ENCODE data around the gene NFIC.
A peak's percentile ranks its signal among the peaks of the same experiment; 100 is the strongest.
"Not testable (repeated sequence)": the region's sequence is repeated elsewhere in the genome, so short reads cannot be mapped to it uniquely, and the experiment has no call there.

The NFIC gene

GRCh38 chr19:3365836-3366752 lies at the start of gene NFIC:
NFIC (plus strand) TSS chr19:3366583; CDS start chr19:3366637, 54 bp downstream.
- peak; percentile 87 for DNase-seq

- no peak for DNase-seq
Measured at GRCh38 chr19:3316659-3317207, 49.6 kb upstream of the NFIC start.

DNA sequence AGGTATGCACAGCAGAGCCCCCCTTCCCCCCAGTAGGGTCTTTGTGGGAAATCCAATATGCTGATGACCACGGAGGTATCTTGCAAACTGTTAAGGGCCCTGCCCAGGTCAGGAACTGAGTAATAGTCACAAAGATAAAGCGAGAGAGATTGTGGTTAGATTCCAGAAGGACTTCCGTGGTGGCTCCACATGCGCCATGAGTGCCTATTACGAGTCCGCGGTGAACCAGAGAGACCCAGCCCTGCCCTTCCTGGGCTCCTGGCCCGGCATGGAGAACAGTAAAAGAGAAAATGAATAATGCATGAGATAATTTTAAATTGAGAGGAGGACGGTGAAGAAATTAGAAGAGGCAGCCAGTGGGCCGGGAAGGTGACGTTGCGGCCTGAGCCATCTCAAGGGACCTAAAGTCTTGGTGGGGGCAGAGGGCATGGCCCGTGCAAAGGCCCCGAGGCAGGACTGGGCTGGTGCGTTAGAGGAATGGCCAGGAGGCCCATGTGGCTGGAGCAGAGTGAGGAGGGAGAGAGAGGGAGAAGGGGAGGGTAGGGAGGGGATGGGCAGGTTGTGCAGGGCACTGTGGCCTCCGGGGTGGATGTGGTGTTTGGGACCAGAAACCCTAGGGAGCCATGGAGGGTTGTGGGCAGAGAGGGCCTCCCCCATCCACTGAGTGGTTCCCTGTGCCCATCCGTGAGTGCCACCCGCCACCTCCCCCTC lies 46.6 kb upstream of the NFIC start:
- peak; percentile 62 for DNase-seq

- no peak for DNase-seq
Measured at GRCh38 chr19:3320354-3320670, 46.1 kb upstream of the NFIC start.

- DNase-seq: no peak
Measured at GRCh38 chr19:3320853-3321252, 45.5 kb upstream of the NFIC start.

DNA sequence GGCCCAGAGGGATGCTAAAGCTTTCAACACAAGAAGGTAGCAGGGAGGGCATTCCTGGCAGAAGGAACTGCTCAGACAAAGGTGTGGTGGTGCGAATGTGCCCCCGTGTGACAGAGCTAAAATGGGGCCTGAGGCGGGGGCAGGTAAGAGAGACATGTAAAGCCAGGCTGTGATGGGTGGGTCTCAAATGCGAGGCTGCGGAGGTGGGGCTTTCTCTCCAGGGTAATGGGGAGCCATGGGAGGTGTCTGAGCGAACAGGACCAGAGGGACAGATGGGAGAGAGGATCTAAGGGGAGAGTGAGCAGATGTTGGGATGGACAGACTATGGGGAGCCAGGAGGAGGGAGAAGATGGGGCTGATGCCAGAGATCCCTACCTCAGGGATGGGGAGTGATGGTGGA lies 44.7 kb upstream of the NFIC start:
- DNase-seq: no peak

- no peak for DNase-seq
Measured at GRCh38 chr19:3322199-3322978, 44.0 kb upstream of the NFIC start.

GRCh38 chr19:3323026-3323425 lies 43.4 kb upstream of the NFIC start:
- no peak for DNase-seq

GRCh38 chr19:3323658-3324057 lies 42.7 kb upstream of the NFIC start:
- no peak for DNase-seq

DNA sequence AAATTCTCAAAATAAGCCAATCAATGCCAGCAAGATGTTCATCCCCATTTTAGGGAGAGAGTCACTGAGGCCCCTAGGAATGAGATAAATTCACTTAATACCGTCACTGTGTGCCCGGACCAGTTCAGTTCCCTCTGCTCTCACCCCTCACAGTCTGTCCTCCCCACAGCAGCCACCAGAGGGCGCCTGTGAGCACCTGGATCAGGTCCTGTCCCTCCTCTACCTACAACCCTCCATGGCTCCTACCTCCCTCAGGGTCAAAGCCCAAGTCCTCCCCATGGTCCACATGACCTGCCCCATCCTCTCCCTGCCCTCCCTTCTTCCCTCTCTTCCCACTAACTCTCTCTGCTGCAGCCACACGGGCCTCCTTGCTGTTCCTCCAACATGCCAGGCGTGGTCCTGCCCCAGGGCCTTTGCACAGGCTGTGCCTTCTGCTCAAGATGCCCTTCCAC lies 42.0 kb upstream of the NFIC start:
- DNase-seq: no peak

DNA sequence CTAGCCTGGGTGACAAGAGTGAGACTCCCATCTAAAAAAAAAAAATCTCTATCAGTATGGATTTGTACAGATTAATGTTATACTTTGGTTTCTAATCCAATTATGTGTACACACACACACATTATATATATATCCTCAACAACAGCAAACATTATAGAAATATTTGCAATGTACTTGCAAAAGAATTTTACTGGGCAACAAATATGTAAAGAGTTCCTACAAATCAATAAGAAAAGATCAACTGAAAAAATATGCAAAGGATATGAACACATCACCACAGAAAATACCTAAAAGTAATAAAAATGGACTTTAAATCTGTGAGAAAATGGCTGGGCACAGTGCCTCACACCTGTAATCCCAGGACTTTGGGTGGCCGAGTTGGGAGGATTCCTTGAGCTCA lies 40.9 kb upstream of the NFIC start:
- DNase-seq: no peak

GRCh38 chr19:3328743-3329142 lies 37.6 kb upstream of the NFIC start:
- no peak for DNase-seq

- no peak for DNase-seq
Measured at GRCh38 chr19:3330047-3330446, 36.3 kb upstream of the NFIC start.

DNA sequence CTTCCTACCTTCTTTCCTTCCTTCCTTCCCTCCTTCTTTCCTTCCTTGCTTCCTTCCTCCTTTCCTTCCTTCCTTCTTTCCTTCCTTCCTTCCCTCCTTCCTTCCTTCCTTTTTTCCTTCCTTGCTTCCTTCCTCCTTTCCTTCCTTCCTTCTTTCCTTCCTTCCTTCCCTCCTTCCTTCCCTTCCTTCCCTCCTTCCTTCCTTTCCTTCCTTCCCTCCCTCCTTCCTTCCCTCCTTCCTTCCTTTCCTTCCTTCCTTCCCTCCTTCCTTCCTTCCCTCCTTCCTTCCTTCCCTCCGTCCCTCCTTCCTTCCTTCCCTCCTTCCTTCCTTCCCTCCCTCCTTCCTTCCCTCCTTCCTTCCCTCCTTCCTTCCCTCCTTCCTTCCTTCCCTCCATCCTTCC lies 34.2 kb upstream of the NFIC start:
- not testable (repeated sequence) for DNase-seq

DNA sequence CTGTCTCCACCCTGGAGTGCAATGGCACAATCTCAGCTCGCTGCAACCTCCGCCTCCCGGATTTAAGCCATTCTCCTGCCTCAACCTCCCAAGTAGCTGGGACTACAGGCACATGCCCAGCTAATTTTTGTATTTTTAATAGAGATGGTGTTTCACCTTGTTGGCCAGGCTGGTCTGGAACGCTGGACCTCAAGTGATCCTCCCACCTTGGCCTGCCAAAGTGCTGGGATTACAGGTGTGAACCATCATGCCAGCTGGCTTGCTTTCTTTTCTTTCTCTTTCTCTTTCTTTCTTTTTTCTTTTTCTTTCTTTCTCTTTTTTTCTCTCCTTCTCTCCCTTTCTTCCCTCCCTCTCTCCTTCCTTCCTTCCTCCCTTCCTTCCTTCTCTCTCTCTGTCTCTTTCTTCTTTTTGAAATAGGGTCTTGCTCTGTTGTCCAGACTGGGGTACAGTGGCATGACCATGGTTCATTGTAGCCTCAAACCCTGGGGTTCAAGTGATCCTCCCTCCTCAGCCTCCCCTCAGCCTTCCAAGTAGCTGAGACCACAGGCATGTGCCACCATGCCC lies 33.3 kb upstream of the NFIC start:
- no peak for DNase-seq

DNA sequence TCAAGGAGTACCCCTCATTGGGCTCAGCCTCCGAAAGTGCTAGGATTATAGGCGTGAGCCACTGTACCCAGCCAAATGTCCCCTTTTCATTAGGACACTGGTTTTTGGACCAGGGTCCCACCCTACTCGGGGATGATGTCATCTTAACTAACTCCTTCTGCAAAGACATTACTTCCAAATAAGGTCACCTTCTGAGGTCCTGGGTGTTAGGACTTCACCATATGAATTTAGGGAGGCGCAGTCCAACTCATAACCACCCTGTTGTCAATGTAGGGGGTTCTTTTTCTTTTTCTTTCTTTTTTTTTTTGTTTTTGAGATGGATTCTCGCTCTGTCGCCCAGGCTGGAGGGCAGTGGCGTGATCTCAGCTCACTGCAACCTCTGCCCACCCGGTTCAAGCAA lies 32.7 kb upstream of the NFIC start:
- no peak for DNase-seq

- DNase-seq: not testable (repeated sequence)
Measured at GRCh38 chr19:3334749-3335430, 31.5 kb upstream of the NFIC start.

DNA sequence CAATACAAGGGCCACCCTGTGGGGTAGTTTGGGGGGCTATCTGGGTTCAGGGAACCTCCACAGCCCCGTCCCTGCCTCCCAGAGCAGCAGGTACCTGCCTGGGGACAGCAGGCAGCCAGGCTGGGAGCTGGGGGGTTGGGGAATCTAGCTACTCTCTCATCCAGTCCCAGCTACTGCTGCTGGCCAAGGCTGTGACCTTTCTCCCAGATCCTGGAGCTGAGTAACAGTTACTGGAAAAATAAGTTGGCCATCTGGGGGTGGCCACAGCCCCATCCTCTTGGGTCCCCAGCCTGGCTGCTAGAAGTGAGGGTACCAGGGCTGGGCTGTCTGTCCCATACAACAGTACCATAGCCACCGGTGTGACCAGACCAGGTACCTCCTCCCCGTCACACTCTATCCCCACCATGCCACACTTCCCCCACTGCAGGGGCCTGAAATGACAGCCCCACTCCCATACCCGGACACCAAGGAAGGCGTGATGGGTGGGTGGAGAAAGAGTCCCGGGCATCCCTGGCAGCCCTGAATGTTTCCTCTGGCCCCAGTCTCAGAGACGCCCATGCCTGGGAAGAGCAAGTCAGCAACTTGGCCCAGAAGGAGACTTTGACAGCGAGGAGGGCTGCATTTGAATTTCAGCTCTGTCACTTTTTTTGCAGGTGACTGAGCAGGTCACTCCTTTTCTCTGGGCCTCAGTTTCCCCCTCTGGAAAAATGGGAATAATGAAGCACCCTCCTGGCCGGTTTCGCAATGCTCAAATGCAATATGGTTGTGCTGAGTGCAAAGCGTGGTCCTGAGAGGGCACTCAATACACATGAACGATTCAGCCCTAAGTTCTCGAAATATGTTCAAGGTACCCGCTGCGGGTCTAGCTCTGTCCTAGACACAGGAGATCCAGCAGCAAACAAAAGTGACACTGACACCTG lies 30.7 kb upstream of the NFIC start:
- no peak for DNase-seq

DNA sequence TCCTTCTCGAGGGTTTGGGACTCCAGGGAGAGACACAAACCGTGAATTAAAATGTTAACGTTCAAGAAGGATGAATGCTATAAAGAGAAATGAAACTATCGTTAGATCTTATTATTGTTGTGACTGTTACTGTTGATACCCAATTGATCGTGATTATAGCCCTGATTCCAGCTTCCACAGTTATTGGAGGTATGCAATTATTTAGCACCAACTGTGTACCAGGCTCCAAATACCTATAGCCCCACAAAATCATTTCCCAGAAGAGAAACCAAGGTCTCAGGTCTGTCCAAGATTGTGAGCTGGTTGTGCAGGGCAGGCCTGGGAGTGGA lies 30.1 kb upstream of the NFIC start:
- no peak for DNase-seq

DNA sequence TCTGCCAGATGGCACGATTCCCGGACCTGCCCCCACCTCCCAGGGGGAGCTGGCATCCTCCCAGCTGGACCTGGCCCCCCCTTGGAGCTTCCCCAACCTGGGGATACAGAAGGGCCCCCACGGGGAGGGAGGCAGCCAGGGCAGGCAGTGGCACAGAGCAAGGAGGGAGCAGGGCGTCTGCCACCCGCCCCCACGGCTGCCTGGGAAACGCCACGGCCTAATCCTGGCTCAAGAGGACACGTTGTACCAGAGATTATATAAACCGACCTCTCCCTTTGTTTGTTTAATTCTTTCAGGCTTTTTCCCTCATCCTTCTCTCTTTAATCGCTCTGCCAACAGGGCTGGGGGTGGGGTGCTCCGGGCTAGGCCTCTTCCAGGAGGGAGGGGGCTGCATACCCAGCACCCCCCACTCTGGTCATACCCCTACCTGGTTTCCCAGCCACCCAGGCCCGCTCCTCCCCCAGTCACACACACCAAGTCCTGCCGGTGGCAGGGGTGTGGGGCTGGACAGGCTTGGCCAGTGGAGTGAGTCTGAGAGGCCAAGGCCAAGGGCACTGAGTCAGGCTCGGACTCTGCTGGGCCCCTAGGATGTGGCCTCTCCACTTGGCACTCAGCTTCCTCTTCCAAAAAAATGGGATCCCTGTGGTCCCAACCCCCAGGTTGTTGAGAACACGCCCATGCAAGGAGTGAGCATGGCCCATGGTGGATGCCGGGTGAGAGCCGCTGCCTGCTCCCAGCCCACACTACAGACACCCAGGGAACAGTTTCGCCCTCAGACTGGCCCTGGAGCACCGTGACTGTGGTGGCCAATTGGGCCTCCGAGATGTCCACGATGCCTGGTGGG lies 29.5 kb upstream of the NFIC start:
- no peak for DNase-seq
